HL-60 (cell line): Measurements from ENCODE around the gene TTI1.

Experiments used
- CTCF ChIP-seq: IDR thresholded peaks from one replicate; pipeline ENCODE4 v1.5.1; 2011; ENCODE audit warnings: low read length, control low read depth, inconsistent platforms; ENCODE audit not compliant: insufficient read depth
- GABPA ChIP-seq: IDR thresholded peaks from 2 replicates; pipeline ENCODE4 v1.6.1; 2012; ENCODE audit warnings: low read depth
- POLR2AphosphoS5 ChIP-seq: IDR thresholded peaks from 2 replicates; pipeline ENCODE4 v1.6.1; 2012; ENCODE audit warnings: low read depth
- SPI1 ChIP-seq: IDR thresholded peaks from 2 replicates; pipeline ENCODE4 v1.6.1; 2012; ENCODE audit warnings: low read depth, mild to moderate bottlenecking, borderline replicate concordance
- TF ChIP-seq, protein P1 (sequence below): IDR thresholded peaks from 2 replicates; pipeline ENCODE4 v1.6.1; 2012; ENCODE audit warnings: low read depth; ENCODE audit not compliant: insufficient replicate concordance

DNA sequence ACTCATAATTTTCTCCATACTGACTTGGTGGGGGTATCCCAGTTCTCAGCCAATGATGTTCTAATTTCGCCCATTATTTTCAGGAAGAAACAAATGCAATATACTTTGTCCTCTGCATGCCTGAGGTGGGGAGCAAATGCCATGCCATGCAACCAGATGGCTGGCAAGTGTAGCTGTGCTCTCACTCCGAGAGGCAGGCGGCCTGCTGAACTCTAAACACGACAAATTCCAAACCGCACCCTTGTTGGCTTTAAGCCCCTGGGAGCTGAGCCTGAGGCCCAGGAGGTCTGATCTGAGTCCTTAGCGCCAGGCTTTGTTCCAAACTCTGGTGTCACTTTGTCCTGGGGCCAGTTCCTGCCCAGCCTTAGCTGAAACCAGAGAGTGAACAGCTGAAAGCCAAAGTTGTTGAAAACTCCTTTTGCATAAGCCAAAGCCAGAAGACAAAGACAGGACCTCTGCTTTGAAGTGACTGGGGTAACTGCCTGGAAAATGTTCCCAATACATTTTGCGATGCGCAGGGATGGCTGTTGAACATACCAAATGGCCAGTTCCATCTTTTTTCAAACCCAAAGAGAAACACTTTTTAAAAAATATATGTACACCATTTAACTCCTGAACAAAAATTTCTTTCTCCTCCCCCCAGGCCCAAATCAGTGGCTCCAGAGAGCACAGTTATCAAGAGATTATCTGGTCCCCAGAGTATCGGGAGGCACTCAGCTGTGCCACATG is 46.2 kb downstream of the TTI1 start:
- TF ChIP-seq CTCF = no peak
- no peak for TF ChIP-seq POLR2AphosphoS5
- no peak for TF ChIP-seq GABPA
- no peak for TF ChIP-seq SPI1
- TF ChIP-seq, protein P1, sequence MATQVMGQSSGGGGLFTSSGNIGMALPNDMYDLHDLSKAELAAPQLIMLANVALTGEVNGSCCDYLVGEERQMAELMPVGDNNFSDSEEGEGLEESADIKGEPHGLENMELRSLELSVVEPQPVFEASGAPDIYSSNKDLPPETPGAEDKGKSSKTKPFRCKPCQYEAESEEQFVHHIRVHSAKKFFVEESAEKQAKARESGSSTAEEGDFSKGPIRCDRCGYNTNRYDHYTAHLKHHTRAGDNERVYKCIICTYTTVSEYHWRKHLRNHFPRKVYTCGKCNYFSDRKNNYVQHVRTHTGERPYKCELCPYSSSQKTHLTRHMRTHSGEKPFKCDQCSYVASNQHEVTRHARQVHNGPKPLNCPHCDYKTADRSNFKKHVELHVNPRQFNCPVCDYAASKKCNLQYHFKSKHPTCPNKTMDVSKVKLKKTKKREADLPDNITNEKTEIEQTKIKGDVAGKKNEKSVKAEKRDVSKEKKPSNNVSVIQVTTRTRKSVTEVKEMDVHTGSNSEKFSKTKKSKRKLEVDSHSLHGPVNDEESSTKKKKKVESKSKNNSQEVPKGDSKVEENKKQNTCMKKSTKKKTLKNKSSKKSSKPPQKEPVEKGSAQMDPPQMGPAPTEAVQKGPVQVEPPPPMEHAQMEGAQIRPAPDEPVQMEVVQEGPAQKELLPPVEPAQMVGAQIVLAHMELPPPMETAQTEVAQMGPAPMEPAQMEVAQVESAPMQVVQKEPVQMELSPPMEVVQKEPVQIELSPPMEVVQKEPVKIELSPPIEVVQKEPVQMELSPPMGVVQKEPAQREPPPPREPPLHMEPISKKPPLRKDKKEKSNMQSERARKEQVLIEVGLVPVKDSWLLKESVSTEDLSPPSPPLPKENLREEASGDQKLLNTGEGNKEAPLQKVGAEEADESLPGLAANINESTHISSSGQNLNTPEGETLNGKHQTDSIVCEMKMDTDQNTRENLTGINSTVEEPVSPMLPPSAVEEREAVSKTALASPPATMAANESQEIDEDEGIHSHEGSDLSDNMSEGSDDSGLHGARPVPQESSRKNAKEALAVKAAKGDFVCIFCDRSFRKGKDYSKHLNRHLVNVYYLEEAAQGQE = no peak
